ENCODE results near the gene GLS. TPM values are rescaled to one million over a fixed set of nuclear protein-coding genes. Genes with fewer than 3 reads are reported as not detected.

The GLS gene
- total and polyA plus RNA-seq, 9 donors, result 49.2 to 93.2 (median 61.4) TPM

DNA sequence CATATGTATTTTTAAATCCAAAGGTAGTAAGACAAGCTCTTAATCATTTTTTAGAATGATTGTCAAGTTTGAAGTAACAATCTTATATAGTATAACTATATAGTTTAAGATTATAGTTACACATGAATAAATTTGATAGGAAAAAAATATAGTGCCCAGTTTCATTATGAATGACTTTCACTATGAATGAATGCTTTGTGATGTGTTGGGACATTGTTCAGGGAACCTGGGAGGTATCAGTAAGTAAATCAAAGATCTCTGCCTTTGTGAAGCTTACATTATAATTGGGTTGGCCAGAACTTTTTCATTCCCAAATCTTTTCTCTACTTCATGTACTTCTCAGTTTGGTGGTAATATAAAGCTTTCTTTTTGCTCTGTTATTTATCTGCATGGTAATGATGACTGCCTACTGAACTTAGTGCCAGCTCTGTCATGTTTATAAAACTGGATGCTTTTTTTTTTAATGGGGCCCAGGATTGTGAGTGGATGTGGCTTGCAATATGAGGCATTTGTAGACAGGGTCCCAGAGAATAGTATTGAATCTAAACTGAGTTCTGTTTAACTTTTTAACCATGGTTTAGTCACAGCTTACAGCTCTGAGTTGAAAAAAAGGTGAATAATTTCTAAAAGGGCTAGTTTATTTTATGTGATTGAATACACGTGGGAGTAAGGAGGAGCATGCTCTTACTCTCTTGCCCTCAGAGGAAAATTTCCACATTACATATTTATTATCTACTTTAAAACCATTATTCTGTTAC is 23.3 kb downstream of the GLS start:
- H3K36me3 ChIP-seq (ENCODE audit: control insufficient read depth, insufficient read depth, low read length), result peaks cover 4% of the 10 kb centered on the region
- DNase-seq, result no peak

DNA sequence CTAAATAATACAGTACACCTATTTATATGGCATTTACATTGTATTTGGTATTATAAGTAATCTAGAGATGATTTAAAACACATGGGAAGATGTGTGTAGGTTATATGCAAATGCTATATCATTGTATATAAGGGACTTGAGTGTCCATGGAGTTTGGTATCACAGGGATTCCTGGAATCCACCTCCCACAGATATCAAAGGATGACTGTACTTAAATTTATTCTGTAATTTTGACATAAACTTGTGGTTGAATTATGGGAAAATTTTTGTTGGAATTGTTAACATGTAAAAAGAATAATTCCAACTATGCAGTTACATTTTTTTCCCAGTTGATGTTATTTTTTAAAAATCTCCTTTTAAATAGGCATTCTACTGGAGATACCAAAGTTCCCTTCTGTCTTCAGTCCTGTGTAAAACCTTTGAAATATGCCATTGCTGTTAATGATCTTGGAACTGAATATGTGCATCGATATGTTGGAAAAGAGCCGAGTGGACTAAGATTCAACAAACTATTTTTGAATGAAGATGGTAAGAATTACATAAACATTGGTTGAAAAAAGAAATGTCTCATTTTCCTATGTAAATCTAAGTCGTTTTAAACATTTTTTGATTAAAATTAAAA is 24.1 kb downstream of the GLS start:
- H3K9me3 ChIP-seq (replicated peaks; ENCODE audit: control insufficient read depth, low read depth, low read length), result no peaks in the 10 kb centered on the region
- peaks cover 4% of the 10 kb centered on the region for H3K36me3 ChIP-seq (ENCODE audit: control insufficient read depth, insufficient read depth, low read length)
- WGBS (ENCODE audit: insufficient coverage), result no CpG with 5 or more reads among the region's 3 CpGs

More for the DNA sequence above, 23.3 kb downstream of the GLS start:
- no peaks in the 10 kb centered on the region for H3K4me1 ChIP-seq (ENCODE audit: control insufficient read depth, insufficient read depth, low read length)
- WGBS (ENCODE audit: insufficient coverage), result no CpG with 5 or more reads among the region's 1 CpG
- no peak overlapping the region for H3K27ac ChIP-seq (ENCODE audit: low read length)
- no peak overlapping the region for H3K4me3 ChIP-seq (ENCODE audit: low read length)
- no peaks in the 10 kb centered on the region for H3K27me3 ChIP-seq (ENCODE audit: control insufficient read depth, insufficient read depth, low read length)
- H3K9me3 ChIP-seq (replicated peaks; ENCODE audit: control insufficient read depth, low read depth, low read length), result no peaks in the 10 kb centered on the region

DNA sequence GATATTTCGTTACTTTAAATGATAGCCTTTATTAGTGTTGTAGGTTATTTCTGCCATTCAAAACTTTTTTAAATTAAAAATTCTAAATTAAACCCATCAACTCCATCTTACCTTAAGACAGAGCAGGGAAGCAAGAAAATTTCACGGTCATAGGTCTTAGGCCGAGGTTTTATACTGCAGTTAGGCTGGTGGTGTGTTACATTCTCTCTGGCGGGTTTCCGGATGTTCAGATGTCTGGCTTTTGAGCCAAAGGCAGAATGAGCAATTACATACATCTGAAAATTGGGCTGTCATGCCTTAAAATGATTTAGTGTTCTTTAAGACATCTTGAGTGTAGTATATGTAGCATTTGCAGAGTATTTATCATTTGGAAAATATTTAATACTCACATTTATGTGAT is 27.9 kb downstream of the GLS start:
- Histone ChIP-seq H3K27ac (ENCODE audit: low read length) (no peak overlapping the region), H3K36me3 (ENCODE audit: control insufficient read depth, insufficient read depth, low read length) (no peaks in the 10 kb centered on the region)
- WGBS (ENCODE audit: insufficient coverage), result 93% methylated on average over 3 of the region's 5 CpGs

More for the DNA sequence above, 24.1 kb downstream of the GLS start:
- Histone ChIP-seq H3K4me3 (ENCODE audit: low read length) (no peak overlapping the region), H3K4me1 (ENCODE audit: control insufficient read depth, insufficient read depth, low read length) (no peaks in the 10 kb centered on the region), H3K27me3 (ENCODE audit: control insufficient read depth, insufficient read depth, low read length) (no peaks in the 10 kb centered on the region), H3K27ac (ENCODE audit: low read length) (no peak overlapping the region)
- no peak for DNase-seq

DNA sequence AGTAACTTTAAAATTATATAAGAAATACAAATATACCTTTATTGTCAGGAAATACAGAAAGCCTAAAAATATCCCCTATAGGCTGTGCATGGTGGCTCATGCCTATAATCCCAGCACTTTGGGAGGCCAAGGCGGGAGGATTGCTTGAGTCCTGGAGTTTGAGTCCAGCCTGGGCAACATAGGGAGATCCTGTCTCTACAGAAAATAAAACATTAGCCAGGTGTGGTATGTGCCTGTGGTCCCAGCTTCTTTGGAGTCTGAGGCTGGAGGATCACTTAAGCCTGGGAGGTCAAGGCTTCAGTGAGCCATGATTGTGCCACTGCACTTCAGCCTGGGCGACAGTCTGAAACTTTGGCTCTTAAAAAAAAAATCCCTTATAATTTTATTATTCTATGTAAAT is 29.1 kb downstream of the GLS start:
- Histone ChIP-seq H3K27ac (ENCODE audit: low read length) (no peak overlapping the region), H3K4me1 (ENCODE audit: control insufficient read depth, insufficient read depth, low read length) (no peaks in the 10 kb centered on the region), H3K36me3 (ENCODE audit: control insufficient read depth, insufficient read depth, low read length) (peaks cover 2% of the 10 kb centered on the region), H3K27me3 (ENCODE audit: control insufficient read depth, insufficient read depth, low read length) (no peaks in the 10 kb centered on the region), H3K9me3 (replicated peaks; ENCODE audit: control insufficient read depth, low read depth, low read length) (no peaks in the 10 kb centered on the region), H3K4me3 (ENCODE audit: low read length) (no peak overlapping the region)
- no CpG with 5 or more reads among the region's 2 CpGs for WGBS (ENCODE audit: insufficient coverage)
- DNase-seq, result no peak

More for the DNA sequence above, 27.9 kb downstream of the GLS start:
- DNase-seq, result no peak
- Histone ChIP-seq H3K4me3 (ENCODE audit: low read length) (no peak overlapping the region), H3K27me3 (ENCODE audit: control insufficient read depth, insufficient read depth, low read length) (no peaks in the 10 kb centered on the region), H3K9me3 (replicated peaks; ENCODE audit: control insufficient read depth, low read depth, low read length) (no peaks in the 10 kb centered on the region), H3K4me1 (ENCODE audit: control insufficient read depth, insufficient read depth, low read length) (no peaks in the 10 kb centered on the region)

DNA sequence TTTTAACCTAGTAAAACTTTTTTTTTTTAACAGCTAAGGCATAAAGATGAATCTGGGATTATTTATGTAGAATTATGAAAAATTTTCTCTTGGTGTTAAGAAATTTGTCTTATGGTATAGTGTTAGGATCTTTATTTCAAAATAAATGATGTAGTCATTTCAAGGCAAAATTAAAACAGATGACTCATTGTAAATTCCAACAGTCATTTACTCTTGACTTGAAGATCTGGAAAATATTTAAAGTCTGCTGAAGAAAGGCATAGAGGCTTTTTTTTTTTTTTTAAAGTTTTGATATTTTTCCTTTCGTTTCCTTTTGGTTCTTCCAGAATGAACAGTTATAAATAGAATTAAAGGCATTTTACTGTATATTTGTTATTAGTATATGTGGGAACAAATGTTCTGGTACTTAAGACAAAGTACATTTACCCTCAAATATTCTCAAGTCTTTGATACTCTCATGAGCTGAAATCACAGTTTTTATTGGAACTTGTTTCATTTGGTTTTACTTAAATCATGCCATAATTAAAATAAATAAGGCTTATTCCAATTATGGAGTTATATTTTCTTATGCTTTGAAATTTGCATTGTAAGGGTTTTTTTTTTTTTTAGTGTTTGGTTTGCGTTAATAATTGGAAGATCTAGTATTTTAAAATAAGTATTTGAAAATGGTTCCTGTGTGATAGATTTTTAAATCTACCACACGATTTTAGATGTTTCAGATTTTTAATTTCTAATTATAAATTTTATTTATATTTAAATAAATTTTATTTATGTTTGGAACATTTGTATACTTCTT is 29.9 kb downstream of the GLS start:
- H3K4me3 ChIP-seq (ENCODE audit: low read length), result no peak overlapping the region
- H3K27me3 ChIP-seq (ENCODE audit: control insufficient read depth, insufficient read depth, low read length), result no peaks in the 10 kb centered on the region
- no peaks in the 10 kb centered on the region for H3K4me1 ChIP-seq (ENCODE audit: control insufficient read depth, insufficient read depth, low read length)
- peak; percentile 7 for DNase-seq
- no CpG with 5 or more reads among the region's 3 CpGs for WGBS (ENCODE audit: insufficient coverage)
- H3K36me3 ChIP-seq (ENCODE audit: control insufficient read depth, insufficient read depth, low read length), result peaks cover 2% of the 10 kb centered on the region
- no peak overlapping the region for H3K27ac ChIP-seq (ENCODE audit: low read length)
- no peaks in the 10 kb centered on the region for H3K9me3 ChIP-seq (replicated peaks; ENCODE audit: control insufficient read depth, low read depth, low read length)

DNA sequence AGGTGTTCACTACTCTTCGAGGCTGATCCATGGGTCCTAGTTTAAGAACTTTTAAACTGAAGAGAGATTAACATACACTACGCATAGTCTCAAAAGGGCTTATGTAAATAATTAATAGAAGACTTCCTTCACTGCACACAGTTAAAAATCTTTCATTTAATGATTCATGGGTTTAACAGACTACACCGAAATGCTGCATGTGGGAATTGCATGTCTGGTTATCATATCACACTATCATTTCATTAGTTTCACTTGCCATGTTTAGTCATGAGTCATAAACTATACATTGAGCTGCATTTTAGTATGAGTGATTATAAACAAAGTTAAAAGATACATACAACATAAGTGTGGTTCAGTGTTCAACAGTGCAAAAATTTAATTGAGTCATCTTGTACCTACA is 31.2 kb downstream of the GLS start:
- WGBS (ENCODE audit: insufficient coverage), result no CpG with 5 or more reads among the region's 3 CpGs
- H3K9me3 ChIP-seq (replicated peaks; ENCODE audit: control insufficient read depth, low read depth, low read length), result no peaks in the 10 kb centered on the region
- no peak overlapping the region for H3K4me3 ChIP-seq (ENCODE audit: low read length)
- no peaks in the 10 kb centered on the region for H3K27me3 ChIP-seq (ENCODE audit: control insufficient read depth, insufficient read depth, low read length)
- peaks cover 2% of the 10 kb centered on the region for H3K36me3 ChIP-seq (ENCODE audit: control insufficient read depth, insufficient read depth, low read length)
- H3K4me1 ChIP-seq (ENCODE audit: control insufficient read depth, insufficient read depth, low read length), result no peaks in the 10 kb centered on the region
- H3K27ac ChIP-seq (ENCODE audit: low read length), result no peak overlapping the region
- no peak for DNase-seq

DNA sequence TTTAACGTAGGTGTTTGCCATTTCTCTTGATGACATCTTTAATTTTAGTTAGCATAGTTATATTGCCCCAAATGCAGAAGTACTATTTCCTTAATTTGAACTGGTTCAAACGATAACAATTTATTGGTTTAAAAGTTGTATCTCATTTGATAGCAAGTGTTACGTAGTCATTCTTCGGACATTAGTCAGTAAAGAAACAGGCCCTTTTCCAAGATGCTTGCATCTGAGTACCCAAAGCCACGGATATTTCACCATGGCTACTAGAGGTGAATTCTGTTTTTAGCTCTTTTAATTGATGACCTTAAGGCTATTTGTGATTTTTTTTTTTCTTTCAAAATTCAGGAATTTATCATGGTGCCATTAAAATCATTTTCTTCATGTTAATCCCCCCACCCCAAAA is 32.1 kb downstream of the GLS start:
- no peak overlapping the region for H3K27ac ChIP-seq (ENCODE audit: low read length)
- DNase-seq, result no peak
- H3K36me3 ChIP-seq (ENCODE audit: control insufficient read depth, insufficient read depth, low read length), result peaks cover 2% of the 10 kb centered on the region
- no peak overlapping the region for H3K4me3 ChIP-seq (ENCODE audit: low read length)
- H3K27me3 ChIP-seq (ENCODE audit: control insufficient read depth, insufficient read depth, low read length), result no peaks in the 10 kb centered on the region
- H3K4me1 ChIP-seq (ENCODE audit: control insufficient read depth, insufficient read depth, low read length), result no peaks in the 10 kb centered on the region
- no peaks in the 10 kb centered on the region for H3K9me3 ChIP-seq (replicated peaks; ENCODE audit: control insufficient read depth, low read depth, low read length)
- no CpG with 5 or more reads among the region's 5 CpGs for WGBS (ENCODE audit: insufficient coverage)

DNA sequence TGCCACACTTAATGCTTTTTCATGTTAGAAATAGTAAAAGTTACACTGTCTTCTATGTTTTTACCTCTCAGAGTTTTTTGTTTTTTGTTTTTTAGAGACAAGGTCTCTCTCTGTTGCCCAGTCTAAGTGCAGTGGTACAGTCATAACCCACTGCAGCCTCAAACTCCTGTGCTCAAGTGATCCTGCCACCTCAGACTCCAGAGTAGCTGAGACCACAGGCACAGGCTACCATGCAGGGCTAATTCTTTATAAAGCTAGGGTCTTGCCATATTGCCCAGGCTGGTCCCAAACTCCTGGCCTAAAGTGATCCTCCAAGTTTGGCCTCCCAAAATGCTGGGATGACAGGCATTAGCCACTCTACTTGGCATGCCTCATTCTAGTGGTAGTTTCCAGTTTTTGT is 33.1 kb downstream of the GLS start:
- H3K36me3 ChIP-seq (ENCODE audit: control insufficient read depth, insufficient read depth, low read length), result peaks cover 7% of the 10 kb centered on the region
- H3K27ac ChIP-seq (ENCODE audit: low read length), result no peak overlapping the region
- H3K27me3 ChIP-seq (ENCODE audit: control insufficient read depth, insufficient read depth, low read length), result no peaks in the 10 kb centered on the region
- DNase-seq, result no peak
- H3K9me3 ChIP-seq (replicated peaks; ENCODE audit: control insufficient read depth, low read depth, low read length), result no peaks in the 10 kb centered on the region
- no peak overlapping the region for H3K4me3 ChIP-seq (ENCODE audit: low read length)
- no peaks in the 10 kb centered on the region for H3K4me1 ChIP-seq (ENCODE audit: control insufficient read depth, insufficient read depth, low read length)

DNA sequence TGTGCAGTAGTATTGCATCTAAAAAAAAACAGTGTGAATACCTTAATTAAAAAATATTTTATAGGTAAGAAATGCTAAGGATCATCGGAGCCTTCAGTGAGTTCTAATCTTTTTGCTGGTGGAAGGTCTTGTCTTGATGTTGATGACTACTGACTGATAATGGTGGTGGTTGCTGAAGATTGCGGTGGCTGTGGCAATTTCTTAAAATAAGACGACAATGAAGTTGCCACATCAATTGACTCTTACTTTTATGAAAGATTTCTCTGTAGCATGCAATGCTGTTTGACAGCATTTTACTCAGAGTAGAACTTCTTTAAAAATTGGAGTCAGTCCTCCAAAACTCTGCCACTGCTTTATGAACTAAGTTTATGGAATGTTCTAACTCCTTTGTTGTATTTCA is 36.2 kb downstream of the GLS start:
- WGBS (ENCODE audit: insufficient coverage), result no CpG with 5 or more reads among the region's 3 CpGs
- Histone ChIP-seq H3K27ac (ENCODE audit: low read length) (no peak overlapping the region), H3K4me1 (ENCODE audit: control insufficient read depth, insufficient read depth, low read length) (no peaks in the 10 kb centered on the region), H3K9me3 (replicated peaks; ENCODE audit: control insufficient read depth, low read depth, low read length) (no peaks in the 10 kb centered on the region), H3K4me3 (ENCODE audit: low read length) (no peak overlapping the region), H3K27me3 (ENCODE audit: control insufficient read depth, insufficient read depth, low read length) (no peaks in the 10 kb centered on the region), H3K36me3 (ENCODE audit: control insufficient read depth, insufficient read depth, low read length) (peaks cover 7% of the 10 kb centered on the region)
- DNase-seq, result no peak

DNA sequence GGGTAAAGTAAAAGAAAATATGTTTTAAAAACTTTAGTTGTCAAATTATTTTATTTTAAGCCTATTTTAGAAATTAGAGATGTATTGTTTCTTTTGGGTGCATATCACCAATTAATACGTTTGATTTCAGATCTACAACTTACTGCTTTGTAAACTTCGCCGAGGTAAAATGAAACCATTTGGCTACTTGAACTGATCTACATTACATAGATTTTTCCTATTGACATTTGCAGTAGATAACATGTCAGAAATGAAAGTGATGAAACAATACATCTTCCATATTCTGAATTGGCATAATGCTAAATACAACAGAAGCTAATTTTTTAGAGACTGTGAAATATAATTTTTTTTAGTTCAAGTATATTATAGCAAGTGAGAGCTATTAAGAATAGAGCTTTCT is 39.5 kb downstream of the GLS start:
- H3K4me1 ChIP-seq (ENCODE audit: control insufficient read depth, insufficient read depth, low read length), result no peaks in the 10 kb centered on the region
- no CpG with 5 or more reads among the region's 3 CpGs for WGBS (ENCODE audit: insufficient coverage)
- H3K9me3 ChIP-seq (replicated peaks; ENCODE audit: control insufficient read depth, low read depth, low read length), result no peaks in the 10 kb centered on the region
- H3K4me3 ChIP-seq (ENCODE audit: low read length), result no peak overlapping the region
- no peaks in the 10 kb centered on the region for H3K27me3 ChIP-seq (ENCODE audit: control insufficient read depth, insufficient read depth, low read length)
- H3K36me3 ChIP-seq (ENCODE audit: control insufficient read depth, insufficient read depth, low read length), result peaks cover 10% of the 10 kb centered on the region
- no peak overlapping the region for H3K27ac ChIP-seq (ENCODE audit: low read length)
- no peak for DNase-seq
